ENCODE results near the gene MRPS33. TPM values are rescaled to one million over a fixed set of nuclear protein-coding genes. Genes with fewer than 3 reads are reported as not detected.

Gene MRPS33
- total and polyA plus RNA-seq, 2 of the 13 experiments (the other 11 are each of a cell fraction or from before 2014, with no cell fraction given), result 50.9 to 91.0 TPM

DNA sequence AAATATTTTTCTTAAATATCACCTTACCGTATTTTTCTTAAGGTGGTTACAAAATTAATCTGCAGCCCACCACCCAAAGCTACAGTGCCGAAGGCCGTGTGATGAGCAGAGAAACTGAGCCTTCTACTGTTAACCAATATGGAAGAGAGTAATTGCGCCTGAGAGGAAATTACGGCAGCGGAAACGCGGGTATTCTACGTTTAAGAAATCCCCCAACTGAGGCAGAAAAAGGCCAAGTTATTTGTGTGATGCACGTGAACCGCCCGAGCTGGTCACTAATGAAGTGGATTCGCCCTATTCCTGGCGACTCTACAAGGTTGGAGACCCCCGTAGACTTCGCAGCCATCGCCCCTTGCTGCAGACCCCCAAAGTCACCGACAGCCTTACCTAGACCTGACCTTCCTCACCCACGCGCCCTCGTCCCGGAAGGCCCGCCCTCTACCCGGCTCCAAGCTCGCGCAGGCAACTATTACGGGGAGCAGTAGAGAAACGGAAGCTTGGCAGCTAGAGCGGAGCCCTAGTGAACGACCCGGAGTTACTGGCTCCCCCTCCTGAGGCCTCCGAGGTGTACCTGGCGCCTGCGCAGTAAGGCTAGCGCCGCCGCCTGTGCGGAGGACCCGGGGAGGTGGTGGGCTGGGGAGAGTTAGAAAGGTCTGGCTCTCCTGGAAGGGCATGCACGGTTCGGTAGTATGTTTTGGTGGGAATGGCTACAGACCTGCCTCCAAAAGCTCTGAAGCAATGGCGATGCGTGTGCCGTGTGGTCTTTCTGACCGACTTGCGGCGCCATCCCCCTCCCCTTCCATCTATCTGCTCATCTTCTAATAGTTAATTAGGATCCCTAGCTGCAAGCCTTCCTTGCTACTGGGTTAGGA lies at the start of gene MRPS33 (continued):
- TF ChIP-seq, protein P1, sequence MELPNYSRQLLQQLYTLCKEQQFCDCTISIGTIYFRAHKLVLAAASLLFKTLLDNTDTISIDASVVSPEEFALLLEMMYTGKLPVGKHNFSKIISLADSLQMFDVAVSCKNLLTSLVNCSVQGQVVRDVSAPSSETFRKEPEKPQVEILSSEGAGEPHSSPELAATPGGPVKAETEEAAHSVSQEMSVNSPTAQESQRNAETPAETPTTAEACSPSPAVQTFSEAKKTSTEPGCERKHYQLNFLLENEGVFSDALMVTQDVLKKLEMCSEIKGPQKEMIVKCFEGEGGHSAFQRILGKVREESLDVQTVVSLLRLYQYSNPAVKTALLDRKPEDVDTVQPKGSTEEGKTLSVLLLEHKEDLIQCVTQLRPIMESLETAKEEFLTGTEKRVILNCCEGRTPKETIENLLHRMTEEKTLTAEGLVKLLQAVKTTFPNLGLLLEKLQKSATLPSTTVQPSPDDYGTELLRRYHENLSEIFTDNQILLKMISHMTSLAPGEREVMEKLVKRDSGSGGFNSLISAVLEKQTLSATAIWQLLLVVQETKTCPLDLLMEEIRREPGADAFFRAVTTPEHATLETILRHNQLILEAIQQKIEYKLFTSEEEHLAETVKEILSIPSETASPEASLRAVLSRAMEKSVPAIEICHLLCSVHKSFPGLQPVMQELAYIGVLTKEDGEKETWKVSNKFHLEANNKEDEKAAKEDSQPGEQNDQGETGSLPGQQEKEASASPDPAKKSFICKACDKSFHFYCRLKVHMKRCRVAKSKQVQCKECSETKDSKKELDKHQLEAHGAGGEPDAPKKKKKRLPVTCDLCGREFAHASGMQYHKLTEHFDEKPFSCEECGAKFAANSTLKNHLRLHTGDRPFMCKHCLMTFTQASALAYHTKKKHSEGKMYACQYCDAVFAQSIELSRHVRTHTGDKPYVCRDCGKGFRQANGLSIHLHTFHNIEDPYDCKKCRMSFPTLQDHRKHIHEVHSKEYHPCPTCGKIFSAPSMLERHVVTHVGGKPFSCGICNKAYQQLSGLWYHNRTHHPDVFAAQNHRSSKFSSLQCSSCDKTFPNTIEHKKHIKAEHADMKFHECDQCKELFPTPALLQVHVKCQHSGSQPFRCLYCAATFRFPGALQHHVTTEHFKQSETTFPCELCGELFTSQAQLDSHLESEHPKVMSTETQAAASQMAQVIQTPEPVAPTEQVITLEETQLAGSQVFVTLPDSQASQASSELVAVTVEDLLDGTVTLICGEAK (IDR thresholded peaks at IDR 0.05), result no peak; the same call in 1 of the 2 replicates
- TF ChIP-seq, protein P1 (CRISPR knock-in tag; IDR thresholded peaks at IDR 0.05), result peak; percentile 84
- TF ChIP-seq PAWR (CRISPR knock-in tag; IDR thresholded peaks at IDR 0.05; ENCODE audit: borderline replicate concordance) (no peak), TRIM24 (CRISPR knock-in tag; IDR thresholded peaks at IDR 0.05) (no peak), SIX4 (CRISPR knock-in tag; IDR thresholded peaks at IDR 0.05) (0 out of 2 replicates have a peak, but pooled peaks have one; percentile 27), ZNF12 (CRISPR knock-in tag; IDR thresholded peaks at IDR 0.05) (no peak), ZSCAN9 (CRISPR knock-in tag; IDR thresholded peaks at IDR 0.05; ENCODE audit: borderline replicate concordance) (no peak), ZNF570 (CRISPR knock-in tag; IDR thresholded peaks at IDR 0.05; ENCODE audit: borderline replicate concordance) (no peak), RELA (CRISPR knock-in tag; IDR thresholded peaks at IDR 0.05) (peak; percentile 69; the same call in 1 of the 2 replicates), PHF8 (CRISPR knock-in tag; IDR thresholded peaks at IDR 0.05) (peak; percentile 87), EP300 (IDR thresholded peaks at IDR 0.05; ENCODE audit: low read depth in 2 of 2, low read length in 2 of 2) (peak; percentile 39 to 48; a peak in 3 of 4 replicates), EP300 (CRISPR knock-in tag; IDR thresholded peaks at IDR 0.05; ENCODE audit: borderline replicate concordance) (no peak), ZNF207 (IDR thresholded peaks at IDR 0.05; ENCODE audit: borderline replicate concordance) (no peak), CHCHD3 (CRISPR knock-in tag; IDR thresholded peaks at IDR 0.05) (no peak), ZNF234 (CRISPR knock-in tag; conservative IDR thresholded peaks at IDR 0.05) (no peak), ZNF660 (CRISPR knock-in tag; IDR thresholded peaks at IDR 0.05; ENCODE audit: borderline replicate concordance, low read depth) (no peak)
- TF ChIP-seq, protein P2, sequence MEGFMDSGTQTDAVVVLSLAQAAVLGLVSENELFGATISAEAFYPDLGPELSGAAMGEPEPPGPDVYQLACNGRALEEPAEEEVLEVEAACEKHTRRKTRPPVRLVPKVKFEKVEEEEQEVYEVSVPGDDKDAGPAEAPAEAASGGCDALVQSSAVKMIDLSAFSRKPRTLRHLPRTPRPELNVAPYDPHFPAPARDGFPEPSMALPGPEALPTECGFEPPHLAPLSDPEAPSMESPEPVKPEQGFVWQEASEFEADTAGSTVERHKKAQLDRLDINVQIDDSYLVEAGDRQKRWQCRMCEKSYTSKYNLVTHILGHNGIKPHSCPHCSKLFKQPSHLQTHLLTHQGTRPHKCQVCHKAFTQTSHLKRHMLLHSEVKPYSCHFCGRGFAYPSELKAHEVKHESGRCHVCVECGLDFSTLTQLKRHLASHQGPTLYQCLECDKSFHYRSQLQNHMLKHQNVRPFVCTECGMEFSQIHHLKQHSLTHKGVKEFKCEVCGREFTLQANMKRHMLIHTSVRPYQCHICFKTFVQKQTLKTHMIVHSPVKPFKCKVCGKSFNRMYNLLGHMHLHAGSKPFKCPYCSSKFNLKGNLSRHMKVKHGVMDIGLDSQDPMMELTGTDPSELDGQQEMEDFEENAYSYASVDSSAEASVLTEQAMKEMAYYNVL (CRISPR knock-in tag; IDR thresholded peaks at IDR 0.05; ENCODE audit: borderline replicate concordance), result peak; percentile 74; the same call in 1 of the 2 replicates
- TF ChIP-seq, protein P3, sequence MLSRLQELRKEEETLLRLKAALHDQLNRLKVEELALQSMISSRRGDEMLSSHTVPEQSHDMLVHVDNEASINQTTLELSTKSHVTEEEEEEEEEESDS (CRISPR knock-in tag; IDR thresholded peaks at IDR 0.05; ENCODE audit: borderline replicate concordance), result peak; percentile 70; the same call in 1 of the 2 replicates

Measured in HepG2 (cell line).